HG03060 (cell line): ENCODE measurements around the gene TMEM52B.

Source experiments
- ATAC-seq: cut with Tn5 transposase; IDR thresholded peaks from one replicate; pipeline ENCODE4 v1.9.1; 2021; ENCODE audit warnings: low read depth, moderate number of reproducible peaks; ENCODE audit not compliant: unreplicated experiment

Gene TMEM52B

DNA sequence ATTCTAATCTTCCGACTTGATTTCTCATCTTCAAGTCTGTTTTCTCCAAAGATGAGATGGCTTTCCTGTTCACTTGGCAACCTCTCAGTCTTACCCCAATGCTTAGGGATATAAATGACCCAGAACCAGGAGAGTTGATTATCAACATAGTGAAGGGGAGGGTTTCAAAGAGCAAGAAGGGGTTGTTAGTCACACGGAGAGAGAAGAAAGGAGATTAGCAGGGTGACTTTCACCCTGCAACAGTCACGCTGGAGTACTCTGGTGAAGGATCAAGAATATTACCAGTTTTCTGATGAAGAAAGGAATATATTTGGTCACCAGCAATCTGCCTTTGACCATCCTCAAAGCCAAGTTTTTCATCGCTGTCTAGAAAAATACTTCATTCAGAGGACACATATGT is at the start of gene TMEM52B:
Gene TMEM52B (plus strand): TSS at position 212 of the 400 bp plus-strand sequence. CDS start 543 bp downstream, outside the sequence.
- ATAC-seq: no peak

DNA sequence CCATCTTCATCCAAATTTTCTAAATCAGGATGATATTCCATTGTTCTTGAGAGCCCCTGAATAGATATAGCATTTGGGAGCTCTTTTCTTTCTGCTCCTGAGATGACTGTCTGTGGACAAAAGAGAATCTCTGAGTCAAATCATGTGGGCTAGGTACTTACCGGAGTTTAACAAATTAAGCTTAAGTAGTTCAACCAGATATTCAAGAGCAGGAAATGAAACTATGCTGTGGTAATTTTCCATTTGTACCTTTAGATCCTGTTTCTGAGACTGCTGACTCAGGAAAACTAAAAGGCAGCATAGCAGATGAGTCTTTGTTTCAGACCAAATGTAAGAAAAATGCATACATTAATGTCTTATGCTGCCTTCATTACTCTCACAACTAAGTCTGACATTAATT is 48.8 kb upstream of the TMEM52B start, which contains the start of gene CLEC7A:
Gene CLEC7A (minus strand): TSS at position 158 of the 400 bp plus-strand sequence. CDS start 117 bp downstream, at position 41.
- no peak for ATAC-seq

GRCh38 chr12:10131111-10131690 is 47.6 kb upstream of the TMEM52B start:
- no peak for ATAC-seq

- no peak for ATAC-seq
Measured at GRCh38 chr12:10132850-10133370, 45.9 kb upstream of the TMEM52B start.

GRCh38 chr12:10135126-10135525 is 43.7 kb upstream of the TMEM52B start:
- no peak for ATAC-seq

- ATAC-seq: no peak
Measured at GRCh38 chr12:10136637-10137205, 42.1 kb upstream of the TMEM52B start.

DNA sequence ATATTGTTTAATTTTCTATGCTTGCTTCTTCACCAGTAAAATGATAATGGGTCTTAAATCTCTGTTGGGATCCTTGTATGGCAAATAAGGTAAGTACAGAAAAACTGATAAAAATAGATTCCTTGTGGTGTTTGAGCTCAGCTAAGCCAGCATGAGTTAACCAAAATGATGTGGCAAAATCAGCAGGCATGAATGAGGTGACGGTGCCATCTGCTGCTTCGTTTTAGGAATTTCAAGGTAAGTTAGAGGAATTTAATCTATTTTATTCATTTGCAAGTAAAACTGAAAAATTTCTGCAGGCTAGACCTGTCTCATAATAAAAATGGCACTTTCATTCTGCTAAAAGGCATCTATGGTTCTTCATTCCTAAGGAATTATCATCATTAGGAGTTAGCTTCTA is 38.8 kb upstream of the TMEM52B start:
- ATAC-seq: no peak

GRCh38 chr12:10142976-10143589 is 35.7 kb upstream of the TMEM52B start:
- ATAC-seq: no peak

DNA sequence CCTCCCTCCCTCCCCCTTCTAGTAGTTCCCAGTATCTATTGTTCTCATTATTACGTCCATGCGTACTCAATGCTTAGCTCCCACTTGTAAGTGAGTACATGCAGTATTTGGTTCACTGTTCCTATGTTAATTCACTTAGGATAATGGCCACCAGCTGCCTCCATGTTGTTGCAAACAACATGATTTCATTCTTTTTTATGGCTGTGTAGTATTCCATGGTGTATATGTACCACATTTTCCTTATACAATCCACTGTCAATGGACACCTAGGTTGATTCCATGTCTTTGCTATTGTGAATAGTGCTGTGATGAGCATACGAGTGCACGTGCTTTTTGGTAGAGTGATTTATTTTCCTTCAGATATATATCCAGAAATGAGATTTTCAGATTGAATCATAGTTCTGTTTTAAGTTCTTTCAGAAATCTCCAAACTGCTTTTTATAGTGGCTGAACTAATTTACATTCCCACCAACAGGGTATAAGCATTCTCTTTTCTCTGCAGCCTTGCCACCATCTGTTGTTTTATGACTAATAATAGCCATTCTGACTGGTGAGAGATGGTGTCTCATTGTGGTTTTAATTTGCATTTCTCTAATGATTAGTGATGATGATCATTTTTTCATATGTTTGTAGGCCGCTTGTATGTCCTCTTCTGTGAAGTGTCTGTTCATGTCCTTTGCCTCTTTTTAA is 31.0 kb upstream of the TMEM52B start:
- peak; percentile 72 for ATAC-seq

- no peak for ATAC-seq
Measured at GRCh38 chr12:10151621-10152020, 27.2 kb upstream of the TMEM52B start.

DNA sequence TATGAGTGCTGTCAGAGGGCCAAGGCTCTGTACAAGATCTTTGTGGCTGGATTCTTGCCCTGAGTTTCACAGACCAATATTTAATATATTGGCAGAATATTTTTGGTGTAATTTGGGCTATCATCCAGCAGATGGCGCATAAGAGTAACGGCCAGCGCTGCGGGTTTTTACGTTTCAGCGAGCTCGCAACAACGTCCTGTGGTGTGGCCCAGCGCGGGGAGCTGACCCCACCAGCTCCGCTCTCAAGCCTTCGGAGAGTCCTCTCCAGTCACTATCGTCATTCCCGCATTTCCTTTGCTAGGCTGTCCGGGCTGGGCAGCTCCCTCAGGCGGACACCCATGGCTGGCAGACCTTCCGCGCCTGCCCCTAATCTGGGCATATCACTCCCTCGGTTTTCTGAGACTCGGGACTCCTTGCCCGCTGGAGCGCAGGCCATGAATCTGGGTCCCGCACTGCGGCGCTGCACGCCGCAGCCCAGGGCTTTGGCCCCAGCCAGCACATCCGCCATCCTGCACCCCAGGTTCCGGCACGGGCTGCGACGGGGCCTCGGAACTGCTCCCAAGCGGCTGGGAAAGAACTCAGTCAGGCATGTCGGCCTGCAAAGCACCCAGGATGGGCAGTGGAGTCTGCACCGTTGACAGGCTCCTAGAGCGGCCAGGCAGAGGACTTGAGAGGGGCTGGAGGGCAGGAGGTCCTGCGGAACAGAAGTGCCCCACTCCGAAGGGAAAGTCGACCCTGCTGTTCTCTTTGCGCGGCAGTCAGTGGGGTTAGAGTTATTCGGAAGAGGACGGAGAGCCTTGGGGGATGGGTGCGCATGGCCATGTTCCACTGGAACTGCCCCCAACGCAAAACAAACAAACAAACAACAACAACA is 25.3 kb upstream of the TMEM52B start:
- no peak for ATAC-seq

DNA sequence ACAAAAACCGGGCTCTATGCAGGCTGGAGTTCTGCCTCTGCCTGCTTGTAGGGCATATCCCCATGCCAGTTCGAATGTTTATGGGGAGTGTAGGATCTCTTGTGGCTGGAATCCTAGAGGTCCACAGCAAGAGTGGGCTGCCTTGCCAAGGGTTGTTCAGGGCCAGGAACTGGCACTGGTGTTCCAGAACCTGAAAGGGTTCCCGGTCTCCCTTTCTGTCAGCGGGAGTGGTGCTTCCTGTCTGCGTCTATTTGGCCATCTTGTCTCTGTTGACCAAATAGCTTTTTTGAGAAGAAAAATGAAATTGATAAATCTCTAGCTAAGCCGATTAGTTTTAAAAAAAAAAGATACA is 24.7 kb upstream of the TMEM52B start:
- ATAC-seq: no peak

GRCh38 chr12:10155966-10156365 is 22.9 kb upstream of the TMEM52B start:
- ATAC-seq: no peak

DNA sequence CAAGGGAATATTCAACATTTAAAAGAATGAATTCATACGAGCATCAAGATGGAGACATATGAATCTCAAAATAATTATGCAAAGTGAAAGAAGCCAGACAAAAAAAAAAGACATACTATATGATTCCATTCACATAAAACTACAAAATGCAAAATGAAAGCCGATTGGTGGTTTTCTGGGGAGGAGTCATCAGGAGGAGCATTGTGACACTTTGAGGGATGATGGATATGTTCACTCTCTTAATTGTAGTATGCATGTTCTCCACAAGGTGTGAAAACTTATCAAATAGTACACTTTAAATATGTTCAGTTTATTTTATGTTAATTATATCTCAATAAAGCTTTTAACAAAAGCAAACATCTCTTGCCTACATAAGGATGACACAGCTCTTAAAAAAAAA is 20.4 kb upstream of the TMEM52B start:
- no peak for ATAC-seq

- ATAC-seq: no peak
Measured at GRCh38 chr12:10159280-10159679, 19.6 kb upstream of the TMEM52B start.

- no peak for ATAC-seq
Measured at GRCh38 chr12:10160617-10161385, 18.0 kb upstream of the TMEM52B start.

- ATAC-seq: no peak
Measured at GRCh38 chr12:10163084-10163483, 15.7 kb upstream of the TMEM52B start.

GRCh38 chr12:10165421-10165820 is 13.4 kb upstream of the TMEM52B start:
- no peak for ATAC-seq

- ATAC-seq: no peak
Measured at GRCh38 chr12:10167599-10167998, 11.2 kb upstream of the TMEM52B start.

DNA sequence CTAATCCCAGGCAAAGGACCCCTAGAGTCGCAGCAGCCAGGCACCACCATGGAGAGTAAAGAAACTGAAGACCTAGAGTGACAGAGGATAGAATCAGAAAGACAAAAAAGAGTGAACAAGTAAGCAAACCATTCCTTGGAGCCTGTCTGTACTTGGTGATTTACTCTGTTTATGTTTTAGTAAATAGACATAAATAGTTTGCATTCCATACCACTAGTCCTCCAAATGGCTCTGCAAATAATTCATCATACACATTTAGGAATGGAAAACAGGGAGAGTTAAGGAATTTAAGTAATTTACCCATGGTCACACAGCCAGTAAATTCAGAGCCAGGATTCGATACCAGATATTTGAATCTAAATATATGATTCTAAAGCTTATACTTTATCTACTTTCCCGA is 9.7 kb upstream of the TMEM52B start:
- ATAC-seq: no peak
